Gastroesophageal sphincter (tissue), 3 donors: Measurements from ENCODE around the gene ITPR2.

ENCODE experiments used
- POLR2A ChIP-seq, 2 donors: fragments of 450-650 bp; IDR thresholded peaks; one replicate each; pipeline ENCODE4 v1.6.1; 2017; ENCODE audit warnings: antibody characterized with exemption in 2 of 2, mild to moderate bottlenecking in 2 of 2, moderate library complexity in 1 of 2
- TF ChIP-seq, protein P1 (sequence below), 4 experiments: fragments of 200-600 bp in 2 of 4; fragments of 450-650 bp in 2 of 4; sonication (generic) in 1 of 4; IDR thresholded peaks; one replicate each; pipeline ENCODE4 v1.5.1; 2017 to 2019; ENCODE audit warnings: antibody characterized with exemption in 4 of 4, mild to moderate bottlenecking in 2 of 4, moderate library complexity in 2 of 4

GRCh38 chr12:26659930-26660329 is 173.1 kb downstream of the ITPR2 start:
- TF ChIP-seq, protein P1, sequence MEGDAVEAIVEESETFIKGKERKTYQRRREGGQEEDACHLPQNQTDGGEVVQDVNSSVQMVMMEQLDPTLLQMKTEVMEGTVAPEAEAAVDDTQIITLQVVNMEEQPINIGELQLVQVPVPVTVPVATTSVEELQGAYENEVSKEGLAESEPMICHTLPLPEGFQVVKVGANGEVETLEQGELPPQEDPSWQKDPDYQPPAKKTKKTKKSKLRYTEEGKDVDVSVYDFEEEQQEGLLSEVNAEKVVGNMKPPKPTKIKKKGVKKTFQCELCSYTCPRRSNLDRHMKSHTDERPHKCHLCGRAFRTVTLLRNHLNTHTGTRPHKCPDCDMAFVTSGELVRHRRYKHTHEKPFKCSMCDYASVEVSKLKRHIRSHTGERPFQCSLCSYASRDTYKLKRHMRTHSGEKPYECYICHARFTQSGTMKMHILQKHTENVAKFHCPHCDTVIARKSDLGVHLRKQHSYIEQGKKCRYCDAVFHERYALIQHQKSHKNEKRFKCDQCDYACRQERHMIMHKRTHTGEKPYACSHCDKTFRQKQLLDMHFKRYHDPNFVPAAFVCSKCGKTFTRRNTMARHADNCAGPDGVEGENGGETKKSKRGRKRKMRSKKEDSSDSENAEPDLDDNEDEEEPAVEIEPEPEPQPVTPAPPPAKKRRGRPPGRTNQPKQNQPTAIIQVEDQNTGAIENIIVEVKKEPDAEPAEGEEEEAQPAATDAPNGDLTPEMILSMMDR (IDR thresholded peaks at IDR 0.05): no peak
- no peak for TF ChIP-seq POLR2A (IDR thresholded peaks at IDR 0.05)
